Measurements from ENCODE around the gene MED13L.

- TF ChIP-seq YY1 (IDR thresholded peaks at IDR 0.05; ENCODE audit: insufficient read depth, insufficient read length) (no peak), ZNF274 (IDR thresholded peaks at IDR 0.05; ENCODE audit: low read depth, low read length) (no peak), SUZ12 (IDR thresholded peaks at IDR 0.05; ENCODE audit: extremely low read depth, insufficient read depth, insufficient read length) (no peak)
Observed at GRCh38 chr12:115943630-115944391, 333.7 kb downstream of the MED13L start.

All from NT2/D1 (cell line).